ENCODE results near the gene EEF1G. TPM values are rescaled to one million over a fixed set of nuclear protein-coding genes. Genes with fewer than 3 reads are reported as not detected.

EEF1G gene, protein sequence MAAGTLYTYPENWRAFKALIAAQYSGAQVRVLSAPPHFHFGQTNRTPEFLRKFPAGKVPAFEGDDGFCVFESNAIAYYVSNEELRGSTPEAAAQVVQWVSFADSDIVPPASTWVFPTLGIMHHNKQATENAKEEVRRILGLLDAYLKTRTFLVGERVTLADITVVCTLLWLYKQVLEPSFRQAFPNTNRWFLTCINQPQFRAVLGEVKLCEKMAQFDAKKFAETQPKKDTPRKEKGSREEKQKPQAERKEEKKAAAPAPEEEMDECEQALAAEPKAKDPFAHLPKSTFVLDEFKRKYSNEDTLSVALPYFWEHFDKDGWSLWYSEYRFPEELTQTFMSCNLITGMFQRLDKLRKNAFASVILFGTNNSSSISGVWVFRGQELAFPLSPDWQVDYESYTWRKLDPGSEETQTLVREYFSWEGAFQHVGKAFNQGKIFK
- total RNA-seq = 1,098 and 1,125 TPM in 2 replicates

DNA sequence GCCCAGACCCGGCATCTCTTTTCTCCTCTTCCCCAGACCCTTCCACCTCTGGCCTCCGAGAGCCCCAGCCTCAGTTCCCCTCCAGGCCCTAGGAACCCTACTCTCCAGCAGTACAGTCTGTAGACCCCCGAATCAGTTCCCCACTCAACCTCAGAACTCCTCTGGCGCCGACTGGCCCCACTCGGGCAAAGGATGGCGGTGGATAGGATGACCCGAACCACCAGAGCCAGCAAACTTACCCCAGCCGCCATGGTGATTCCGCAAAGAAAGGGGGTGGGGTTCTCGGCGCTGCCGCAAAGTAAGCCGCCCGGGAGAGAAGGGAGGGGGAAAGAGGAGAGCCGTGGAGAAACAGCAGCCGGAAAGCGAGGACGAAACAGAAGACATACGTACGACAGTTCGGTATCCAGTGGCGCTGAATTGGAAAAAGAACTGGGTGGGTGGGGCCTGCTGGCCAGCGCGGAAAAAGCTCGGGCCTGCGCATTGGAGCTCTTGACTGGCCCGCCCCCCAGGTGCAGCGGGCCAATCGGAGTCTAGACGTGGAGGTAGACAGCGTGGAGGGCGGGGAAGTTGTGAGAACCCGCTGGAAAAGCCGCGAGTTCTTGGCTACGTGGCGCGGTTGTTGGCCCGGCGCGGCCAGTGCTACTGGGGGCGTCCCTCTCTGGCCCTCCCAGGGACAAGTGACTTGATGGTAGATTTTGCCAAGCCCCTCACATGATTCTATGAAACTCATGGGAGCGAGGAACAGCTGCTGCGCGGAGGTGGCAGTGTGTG is at the start of gene EEF1G:
Gene EEF1G (minus strand): TSS at position 300 of the 771 bp plus-strand sequence. CDS start 49 bp downstream, at position 251.

DNA sequence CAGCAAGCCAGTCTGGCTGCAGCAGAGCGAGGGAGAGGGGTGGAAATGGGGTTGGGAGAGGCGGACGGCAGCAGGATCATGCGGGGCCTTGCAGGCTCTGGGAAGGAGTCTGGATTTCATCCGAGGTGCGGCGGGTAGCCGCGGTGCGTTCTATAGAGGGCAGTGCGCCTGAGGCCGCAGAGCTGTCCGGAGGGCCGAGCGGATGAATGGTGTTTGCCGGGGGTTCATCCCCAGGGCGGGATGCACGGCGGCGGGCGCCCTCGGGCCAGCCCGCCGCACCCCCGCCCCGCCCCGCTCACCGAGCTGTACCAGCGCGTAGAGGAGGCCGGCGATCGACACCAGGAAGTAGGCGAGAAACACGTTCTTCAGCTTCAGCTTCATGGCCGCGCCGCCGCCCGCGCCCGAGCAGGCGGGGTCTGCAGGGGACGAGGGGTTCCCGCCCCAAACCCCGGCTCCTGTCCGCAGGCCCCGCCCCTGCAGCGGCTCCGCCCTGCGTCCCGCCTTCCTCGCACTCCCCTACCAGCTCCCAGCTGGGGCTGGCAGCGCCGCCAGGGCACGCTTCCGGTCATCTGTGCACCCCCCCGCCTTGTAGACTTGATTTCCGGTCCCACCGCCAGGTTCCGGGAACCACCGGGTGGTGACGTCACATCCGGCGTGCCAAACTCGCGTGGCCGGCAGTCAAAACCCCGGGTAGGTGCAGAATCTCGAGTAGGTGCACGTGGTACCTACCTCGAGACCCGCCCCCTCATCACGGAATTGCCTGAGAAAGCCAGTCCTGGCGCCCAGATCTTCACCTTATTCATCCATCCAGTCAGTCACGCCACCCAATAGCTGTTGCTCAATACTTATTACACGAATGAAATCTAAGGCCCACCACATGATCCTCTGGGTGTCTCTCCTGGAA is 48.1 kb upstream of the EEF1G start, which contains the start of gene B3GAT3:
Gene B3GAT3 (minus strand): TSS at position 420 of the 904 bp plus-strand sequence. CDS start 39 bp downstream, at position 381.

DNA sequence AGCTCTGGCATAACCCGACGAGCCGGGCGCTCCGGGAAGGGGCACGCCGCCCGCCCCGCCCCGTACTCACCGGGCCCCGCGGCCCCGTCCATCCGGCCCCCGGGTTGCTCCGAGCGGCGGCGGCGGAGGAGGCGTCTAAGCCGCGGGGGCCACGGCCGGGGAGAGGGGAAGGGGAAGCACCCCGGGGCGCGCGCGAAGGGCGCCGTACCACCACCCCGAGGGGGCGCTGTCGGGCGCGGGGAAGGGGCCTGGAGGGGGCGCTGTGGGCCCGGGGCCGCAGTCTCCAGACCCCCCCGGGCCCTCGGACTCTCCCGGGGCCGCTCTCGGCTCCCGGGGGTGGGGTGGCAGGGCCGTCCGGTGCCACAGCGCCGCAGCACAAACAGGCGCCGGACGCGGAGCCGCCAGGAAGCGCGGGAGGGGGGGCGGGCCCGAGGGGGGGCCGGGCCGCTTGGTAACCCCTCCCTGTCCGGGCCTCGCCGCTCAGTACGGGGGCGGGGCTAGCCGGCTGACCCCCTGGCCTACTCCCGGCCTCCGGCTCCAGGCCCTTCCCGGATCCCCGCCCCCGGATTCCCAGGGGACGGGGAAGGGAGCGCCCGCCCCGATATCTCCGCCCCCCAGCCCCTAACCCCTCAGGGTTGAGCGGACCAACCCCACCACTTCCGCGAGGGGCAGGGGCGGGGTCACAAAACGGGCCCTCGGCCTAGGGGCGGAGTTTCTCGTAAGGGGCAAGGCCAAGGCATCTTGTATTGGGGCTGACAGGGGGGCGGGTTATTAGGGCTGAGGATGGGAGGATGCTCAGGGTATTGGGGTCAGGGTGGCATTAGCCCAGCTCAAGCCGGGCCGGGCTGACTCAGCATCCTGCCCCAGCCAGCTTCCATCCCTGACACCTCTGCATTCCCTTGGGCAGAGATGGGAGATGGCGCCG is 38.9 kb upstream of the EEF1G start, which contains the start of the genes EML3 and ROM1:
Gene EML3 (minus strand): TSS at position 410 of the 925 bp plus-strand sequence. CDS start 318 bp downstream, at position 92.
Gene ROM1 (plus strand): TSS at position 892 of the 925 bp plus-strand sequence. CDS start 25 bp downstream, at position 917.

DNA sequence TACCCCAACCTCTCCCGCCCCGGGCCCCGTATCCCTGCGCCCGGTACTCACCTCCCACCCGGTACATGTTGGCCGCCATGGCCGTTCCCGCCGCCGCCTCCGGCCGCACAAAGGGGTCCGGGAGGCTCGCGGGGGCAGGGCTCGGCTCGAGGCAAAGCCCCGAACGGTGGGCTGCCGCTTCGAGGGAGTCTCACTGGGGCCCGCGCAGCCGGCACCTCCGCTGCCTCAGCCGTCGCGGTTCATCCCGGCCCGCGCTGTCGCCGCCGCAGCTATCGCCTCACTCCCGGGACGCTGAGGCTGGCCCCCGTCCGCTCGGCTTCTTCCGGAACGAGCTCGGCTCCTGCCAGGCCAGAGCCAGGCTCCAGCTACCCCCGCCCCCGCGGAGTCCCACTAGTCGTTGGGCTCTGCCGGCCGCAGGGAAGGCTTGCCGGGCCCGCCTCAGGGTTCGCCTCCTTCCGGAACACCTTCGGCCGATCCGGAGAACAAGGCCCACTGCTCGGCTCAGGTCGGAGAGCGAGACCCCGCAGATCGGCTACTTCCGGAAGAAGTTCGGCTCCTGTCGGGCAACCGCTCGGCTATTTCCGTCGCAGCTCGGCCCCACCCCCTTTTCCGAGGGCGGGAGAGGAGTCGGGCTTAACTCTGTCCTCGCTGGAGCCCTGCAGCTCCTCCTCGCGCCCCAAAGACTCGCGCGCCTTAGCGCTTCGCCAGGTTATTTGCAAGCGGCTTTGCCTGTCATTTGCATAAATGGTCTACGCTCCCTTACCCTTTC is 27.9 kb upstream of the EEF1G start, which contains the start of gene MTA2:
Gene MTA2 (minus strand): TSS at position 494 of the 769 bp plus-strand sequence. CDS start 415 bp downstream, at position 79.

DNA sequence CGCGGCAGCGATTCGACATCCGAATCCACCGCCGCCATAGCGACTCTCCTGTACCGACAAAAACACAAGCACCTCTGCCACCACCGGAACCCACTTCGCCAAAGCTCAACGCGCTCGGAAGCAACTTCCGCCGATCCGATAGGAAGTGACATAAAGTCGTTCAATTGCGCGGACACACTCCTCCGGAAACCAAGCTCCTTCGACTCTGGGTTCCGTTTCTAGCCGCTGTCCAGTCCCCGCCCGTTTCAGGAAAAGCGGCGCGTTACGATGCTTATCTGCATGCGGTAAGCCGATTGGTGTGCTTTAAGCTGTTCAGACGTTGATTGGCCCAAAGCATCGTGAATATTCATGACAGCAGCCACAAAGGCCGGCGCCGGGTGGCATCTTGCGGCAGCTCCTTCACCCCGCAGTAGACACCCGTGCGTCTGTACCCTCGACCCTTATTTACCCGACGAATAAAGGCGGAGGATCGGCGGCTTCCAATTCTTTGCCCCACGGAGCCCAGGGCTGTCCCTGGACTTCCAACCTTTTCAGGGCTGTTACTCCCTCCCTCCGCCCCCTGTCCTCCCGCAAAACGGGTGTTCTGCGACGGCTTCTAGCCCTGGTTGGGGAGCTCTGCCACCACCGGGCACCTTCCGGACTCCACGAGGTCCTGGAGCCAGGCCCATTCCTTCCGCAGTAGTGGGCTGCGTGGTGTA is 17.9 kb upstream of the EEF1G start, which contains the start of gene TUT1:
Gene TUT1 (minus strand): TSS at position 76 of the 698 bp plus-strand sequence. CDS start 38 bp downstream, at position 38.

DNA sequence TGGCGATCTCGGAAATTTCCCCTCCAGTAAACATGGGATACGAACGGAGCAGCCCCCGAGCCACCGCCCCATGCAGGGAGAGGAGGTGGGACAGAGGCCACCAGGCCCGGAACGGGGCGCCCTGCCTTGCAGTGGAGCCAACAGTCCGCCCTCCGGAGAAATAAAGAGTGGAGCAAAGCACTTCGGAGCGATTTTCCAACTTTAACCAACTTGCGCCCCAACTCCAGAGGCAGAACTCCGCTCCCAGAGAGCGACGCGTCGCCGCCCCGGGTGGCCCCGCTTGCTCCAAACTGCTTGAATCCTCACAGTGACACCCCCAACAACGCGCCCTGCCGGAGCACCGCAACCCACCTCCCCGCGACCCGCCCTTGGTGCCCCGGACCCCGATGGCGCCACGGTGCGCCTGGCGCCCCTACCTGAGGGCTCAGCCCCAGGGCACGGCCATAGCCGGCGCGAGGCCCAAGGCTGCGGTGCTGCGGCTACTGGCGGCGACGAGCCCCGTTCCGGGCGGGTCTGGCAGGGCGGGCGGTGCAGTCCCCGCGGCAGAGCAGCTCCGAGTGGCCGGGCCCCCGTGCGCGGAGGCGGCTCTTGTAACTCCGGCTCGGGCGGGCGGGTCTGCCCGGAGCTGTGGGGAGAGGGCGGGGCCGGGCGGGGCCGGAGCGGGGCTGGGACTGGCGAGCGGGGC is 27.3 kb downstream of the EEF1G start, which contains the start of gene AHNAK:
Gene AHNAK (minus strand): TSS at position 563 of the 685 bp plus-strand sequence. CDS start 10,708 bp downstream, outside the sequence.

Small RNA genes within 50 kb of the gene (small RNA-seq; reads per million reads assigned to genes)
- gene AP001458.1 = not detected
- gene EEF1G = not detected
- gene MIR6747 = 0.20 reads per million

Other genes with a start within 250 kb of the EEF1G start
- not detected in 2 replicates for gene ASRGL1, start 236.4 kb downstream of the EEF1G start, total RNA-seq
- not detected in 2 replicates for gene SCGB1A1, start 154.9 kb downstream of the EEF1G start, total RNA-seq
- gene AHNAK, start 27.1 kb downstream of the EEF1G start, total RNA-seq = 1,365 and 1,551 TPM in 2 replicates
- 5.9 and 6.2 TPM in 2 replicates for gene TUT1, start 17.6 kb upstream of the EEF1G start, total RNA-seq
- gene MTA2, start 28.0 kb upstream of the EEF1G start, total RNA-seq = 114 and 152 TPM in 2 replicates
- gene EML3, start 38.9 kb upstream of the EEF1G start, total RNA-seq = 42.0 and 48.3 TPM in 2 replicates
- 0.54 and 4.7 TPM in 2 replicates for gene ROM1, start 39.4 kb upstream of the EEF1G start, total RNA-seq
- 25.2 and 27.9 TPM in 2 replicates for gene B3GAT3, start 48.1 kb upstream of the EEF1G start, total RNA-seq
- gene GANAB, start 72.7 kb upstream of the EEF1G start, total RNA-seq = 164 and 256 TPM in 2 replicates
- gene INTS5, start 79.4 kb upstream of the EEF1G start, total RNA-seq = 27.5 and 32.8 TPM in 2 replicates
- 22.4 and 30.1 TPM in 2 replicates for gene C11orf98, start 91.3 kb upstream of the EEF1G start, total RNA-seq
- gene CSKMT, start 91.4 kb upstream of the EEF1G start, total RNA-seq = 6.2 and 14.1 TPM in 2 replicates
- 5.5 and 6.2 TPM in 2 replicates for gene UQCC3, start 97.8 kb upstream of the EEF1G start, total RNA-seq
- gene LBHD1, start 98.4 kb upstream of the EEF1G start, total RNA-seq = 5.1 and 6.0 TPM in 2 replicates
- gene UBXN1, start 105.2 kb upstream of the EEF1G start, total RNA-seq = 96.7 and 148 TPM in 2 replicates
- gene LRRN4CL, start 115.6 kb upstream of the EEF1G start, total RNA-seq = 0.39 and 0.87 TPM in 2 replicates
- 72.6 and 84.4 TPM in 2 replicates for gene BSCL2, start 133.5 kb upstream of the EEF1G start, total RNA-seq
- gene GNG3, start 133.8 kb upstream of the EEF1G start, total RNA-seq = 0.79 TPM in 1 of 2 replicates, not detected in the other
- 9.3 and 13.0 TPM in 2 replicates for gene HNRNPUL2, start 153.6 kb upstream of the EEF1G start, total RNA-seq
- 28.7 and 34.1 TPM in 2 replicates for gene TTC9C, start 154.6 kb upstream of the EEF1G start, total RNA-seq
- gene ZBTB3, start 180.3 kb upstream of the EEF1G start, total RNA-seq = 25.9 and 32.9 TPM in 2 replicates
- gene POLR2G, start 187.7 kb upstream of the EEF1G start, total RNA-seq = 51.0 and 53.5 TPM in 2 replicates
- gene TAF6L, start 197.5 kb upstream of the EEF1G start, total RNA-seq = 18.2 and 20.4 TPM in 2 replicates
- 40.4 and 47.3 TPM in 2 replicates for gene TMEM179B, start 213.5 kb upstream of the EEF1G start, total RNA-seq
- gene TMEM223, start 218.1 kb upstream of the EEF1G start, total RNA-seq = 18.5 and 21.0 TPM in 2 replicates
- gene NXF1, start 231.5 kb upstream of the EEF1G start, total RNA-seq = 33.9 and 38.5 TPM in 2 replicates

All from placental epithelial cell (primary cell).